DOHH2 (cell line): ENCODE measurements around the gene PBRM1.

Experiments used
- H3F3A ChIP-seq: fragments of 200-600 bp; sonication (generic), shearing (Covaris generic); 2 replicates; pipeline ENCODE4 v1.6.0; 2016; ENCODE audit warnings: antibody characterized with exemption, mild to moderate bottlenecking; ENCODE audit not compliant: control insufficient read depth, insufficient read depth
- H3K27ac ChIP-seq: fragments of 200-600 bp; sonication (generic); 2 replicates; pipeline ENCODE4 v1.5.1; 2014; ENCODE audit warnings: low read depth, mild to moderate bottlenecking, low read length, moderate library complexity
- H3K27me3 ChIP-seq: fragments of 200-600 bp; sonication (generic); 2 replicates; pipeline ENCODE4 v1.6.1; 2014; ENCODE audit warnings: mild to moderate bottlenecking, low read length, mixed read lengths; ENCODE audit not compliant: control insufficient read depth
- H3K36me3 ChIP-seq: fragments of 200-600 bp; sonication (generic); 2 replicates; pipeline ENCODE4 v1.6.1; 2014; ENCODE audit warnings: mild to moderate bottlenecking, low read length, moderate library complexity, mixed read lengths; ENCODE audit not compliant: control insufficient read depth
- H3K4me1 ChIP-seq: fragments of 200-600 bp; sonication (generic); 2 replicates; pipeline ENCODE4 v1.6.1; 2014; ENCODE audit warnings: mild to moderate bottlenecking, low read length, mixed read lengths; ENCODE audit not compliant: control insufficient read depth
- H3K4me2 ChIP-seq: fragments of 200-600 bp; sonication (generic); 2 replicates; pipeline ENCODE4 v1.6.0; 2014; ENCODE audit warnings: mild to moderate bottlenecking, low read length, moderate library complexity
- H3K4me3 ChIP-seq: fragments of 200-600 bp; sonication (generic); 2 replicates; pipeline ENCODE4 v1.5.1; 2014; ENCODE audit warnings: mild to moderate bottlenecking, low read length, mixed read lengths
- H3K79me2 ChIP-seq: fragments of 200-600 bp; sonication (generic); 2 replicates; pipeline ENCODE4 v1.6.1; 2014; ENCODE audit warnings: mild to moderate bottlenecking, low read length, mixed read lengths; ENCODE audit not compliant: control insufficient read depth
- H3K9me2 ChIP-seq: fragments of 200-600 bp; sonication (generic); replicated peaks from 2 replicates; pipeline ENCODE4 v1.6.1; 2014; ENCODE audit warnings: mild to moderate bottlenecking, low read length, mixed read lengths; ENCODE audit not compliant: control insufficient read depth
- H3K9me3 ChIP-seq: fragments of 200-600 bp; sonication (generic); 2 replicates; pipeline ENCODE4 v1.6.1; 2014; ENCODE audit warnings: antibody characterized with exemption, low read length, mixed read lengths; ENCODE audit not compliant: control insufficient read depth, insufficient read depth
- H4K20me1 ChIP-seq: fragments of 200-600 bp; sonication (generic); 2 replicates; pipeline ENCODE4 v1.6.0; 2014; ENCODE audit warnings: low read depth, mild to moderate bottlenecking, antibody characterized with exemption, low read length, moderate library complexity; ENCODE audit not compliant: control insufficient read depth, insufficient read depth
- CTCF ChIP-seq: fragments of 200-600 bp; sonication (generic); IDR thresholded peaks from one replicate; pipeline ENCODE4 v1.5.1; 2014; ENCODE audit warnings: antibody characterized with exemption, mild to moderate bottlenecking, low read depth, low read length; ENCODE audit not compliant: poor library complexity, severe bottlenecking
- EZH2phosphoT487 ChIP-seq: fragments of 200-600 bp; sonication (generic); IDR thresholded peaks from 2 replicates; pipeline ENCODE4 v1.6.1; 2017; ENCODE audit warnings: borderline replicate concordance, mild to moderate bottlenecking, antibody characterized with exemption, low read length, moderate library complexity, mixed read lengths

Gene PBRM1

GRCh38 chr3:52509753-52510328, 175.9 kb downstream of the PBRM1 start:
- no peak overlapping the region for H3K27ac ChIP-seq
- H3K9me3 ChIP-seq: no peaks in the 10 kb centered on the region
- no peaks in the 10 kb centered on the region for H3K79me2 ChIP-seq
- H3K4me1 ChIP-seq: no peaks in the 10 kb centered on the region
- H3K9me2 ChIP-seq: no peaks in the 10 kb centered on the region
- H3K4me3 ChIP-seq: no peak overlapping the region
- no peak for TF ChIP-seq EZH2phosphoT487
- TF ChIP-seq CTCF: peak; percentile 51
- H3K27me3 ChIP-seq: no peaks in the 10 kb centered on the region
- no peaks in the 10 kb centered on the region for H4K20me1 ChIP-seq
- no peaks in the 10 kb centered on the region for H3F3A ChIP-seq
- H3K36me3 ChIP-seq: no peaks in the 10 kb centered on the region
- no peak overlapping the region for H3K4me2 ChIP-seq

- Histone ChIP-seq H3K27ac (no peak overlapping the region), H3K9me2 (no peaks in the 10 kb centered on the region), H4K20me1 (no peaks in the 10 kb centered on the region), H3K36me3 (no peaks in the 10 kb centered on the region), H3F3A (no peaks in the 10 kb centered on the region), H3K79me2 (no peaks in the 10 kb centered on the region), H3K9me3 (no peaks in the 10 kb centered on the region), H3K4me3 (no peak overlapping the region), H3K27me3 (no peaks in the 10 kb centered on the region), H3K4me2 (no peak overlapping the region), H3K4me1 (no peaks in the 10 kb centered on the region)
- TF ChIP-seq CTCF (no peak), EZH2phosphoT487 (no peak)
Measured at GRCh38 chr3:52507359-52507758, 178.4 kb downstream of the PBRM1 start.

GRCh38 chr3:52506266-52506966, 179.3 kb downstream of the PBRM1 start:
- H3K4me1 ChIP-seq: no peaks in the 10 kb centered on the region
- H3K27me3 ChIP-seq: no peaks in the 10 kb centered on the region
- H3K9me3 ChIP-seq: no peaks in the 10 kb centered on the region
- H3K4me2 ChIP-seq: no peak overlapping the region
- no peaks in the 10 kb centered on the region for H3F3A ChIP-seq
- H3K4me3 ChIP-seq: no peak overlapping the region
- no peaks in the 10 kb centered on the region for H3K9me2 ChIP-seq
- no peaks in the 10 kb centered on the region for H3K79me2 ChIP-seq
- H3K36me3 ChIP-seq: no peaks in the 10 kb centered on the region
- no peak overlapping the region for H3K27ac ChIP-seq
- no peaks in the 10 kb centered on the region for H4K20me1 ChIP-seq
- TF ChIP-seq CTCF (no peak), EZH2phosphoT487 (no peak)
